Right cardiac atrium (tissue), 5 donors: Measurements from ENCODE around the gene CFAP46. TPM values are rescaled to one million over a fixed set of nuclear protein-coding genes. Genes with fewer than 3 reads are reported as not detected.
"Not testable (repeated sequence)": the region's sequence is repeated elsewhere in the genome, so short reads cannot be mapped to it uniquely, and the experiment has no call there.

ENCODE experiments used
- ATAC-seq, 2 donors: fragments of 200-7000 bp; cut with Tn5 transposase; one replicate each; pipeline versions ENCODE4 v1.8.0 to v1.9.1; 2020; ENCODE audit warnings: moderate library complexity in 2 of 2, mild to moderate bottlenecking in 1 of 2
- DNase-seq, 3 donors: peaks; one replicate each; pipeline ENCODE4 v3.0.0-alpha.2; 2020
- H3K27ac ChIP-seq: one replicate; pipeline ENCODE4 v1.5.1; 2013; ENCODE audit warnings: mild to moderate bottlenecking, low read length, control low read depth, moderate library complexity
- H3K27me3 ChIP-seq: one replicate; pipeline ENCODE4 v1.6.1; 2013; ENCODE audit not compliant: control insufficient read depth, insufficient read depth
- H3K4me1 ChIP-seq: one replicate; pipeline ENCODE4 v1.6.1; 2013; ENCODE audit warnings: low read length; ENCODE audit not compliant: control insufficient read depth, insufficient read depth
- H3K4me3 ChIP-seq: one replicate; pipeline ENCODE4 v1.5.1; 2013; ENCODE audit warnings: low read length, control low read depth
- H3K9me3 ChIP-seq: one replicate; pipeline ENCODE4 v1.6.1; 2013; ENCODE audit warnings: low read length; ENCODE audit not compliant: control insufficient read depth
- WGBS: extraction: QIAGEN DNeasy Blood & Tissue Kit; methylation state at CpG from one replicate; pipeline ENCODE4 v1.1.7; 2013; 5-methylcytosine and 5-hydroxymethylcytosine counted together
- intact Hi-C, 4 donors: fragments of 100-400 bp; cut with DNase I; formaldehyde crosslinking; loops; one replicate each; pipeline versions ENCODE4 v1.11.0 to v1.14.0; 2022 to 2023
- polyA plus RNA-seq: library from polyadenylated mRNA; stranded (reverse); fragments of 200-250 nt; gene quantifications from one replicate; pipeline ENCODE4 v1.2.3, GENCODE V29; 2013
- total RNA-seq, 4 donors: library from RNA; stranded (reverse); fragmentation: NEBNext Ultra II Directional; extraction: Animal tissue kit (Norgen Biotek cat#: 25700); gene quantifications; one replicate each; pipeline ENCODE4 v1.2.1, GENCODE V29; 2021
- donor health status: healthy with polysubstance abuse.
- donor health status: DM: no; HTN: yes; CAD: no.
- donor health status: DM: no; HTN: no; CAD: no.
- donor health status: DM: no; HTN: yes; CAD: no; lungs with severe emphysema.
- donor health status: DM: yes; HTN: yes; CAD: no.

Gene CFAP46
- total and polyA plus RNA-seq, 5 donors: 1.00 to 1.8 (median 1.6) TPM

- Histone ChIP-seq H3K4me3 (no peak overlapping the region), H3K4me1 (no peaks in the 10 kb centered on the region), H3K27me3 (no peaks in the 10 kb centered on the region), H3K9me3 (no peaks in the 10 kb centered on the region), H3K27ac (no peak overlapping the region)
- intact Hi-C loops: no loop called here
- WGBS: 86% methylated on average over 29 of the region's 29 CpGs
- DNase-seq (no peak), ATAC-seq (no peak)
Measured at GRCh38 chr10:132774181-132774901, 168.0 kb downstream of the CFAP46 start.

DNA sequence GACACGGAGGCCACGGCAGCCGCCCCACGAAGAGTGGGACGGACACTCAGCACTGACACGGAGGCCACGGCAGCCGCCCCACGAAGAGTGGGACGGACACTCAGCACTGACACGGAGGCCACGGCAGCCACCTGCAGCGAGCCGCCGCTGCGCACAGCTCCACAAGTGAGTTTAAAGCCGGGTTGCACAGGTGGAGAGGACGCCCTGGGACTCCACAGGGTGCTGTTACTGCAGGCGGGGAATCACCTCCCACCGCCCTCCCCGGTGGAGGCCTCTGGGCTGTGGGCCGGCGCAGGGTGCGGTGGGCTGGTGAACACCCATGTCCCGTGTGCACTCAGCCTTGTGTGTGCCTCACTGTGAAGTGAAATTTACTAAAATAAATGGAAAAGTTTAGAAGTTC lies 169.6 kb downstream of the CFAP46 start:
- H3K4me3 ChIP-seq, intact Hi-C loops, H3K9me3 ChIP-seq, ATAC-seq, H3K4me1 ChIP-seq, DNase-seq, H3K27ac ChIP-seq, H3K27me3 ChIP-seq: not testable (repeated sequence)
- 96% methylated on average over 19 of the region's 25 CpGs for WGBS

GRCh38 chr10:132770061-132771021 lies 172.0 kb downstream of the CFAP46 start:
- H3K4me1 ChIP-seq: no peaks in the 10 kb centered on the region
- no peaks in the 10 kb centered on the region for H3K9me3 ChIP-seq
- no peaks in the 10 kb centered on the region for H3K27me3 ChIP-seq
- ATAC-seq: no peak
- DNase-seq: no peak
- H3K27ac ChIP-seq: no peak overlapping the region
- no peak overlapping the region for H3K4me3 ChIP-seq
- WGBS: 97% methylated on average over 45 of the region's 45 CpGs
- intact Hi-C loops: no loop called here

DNA sequence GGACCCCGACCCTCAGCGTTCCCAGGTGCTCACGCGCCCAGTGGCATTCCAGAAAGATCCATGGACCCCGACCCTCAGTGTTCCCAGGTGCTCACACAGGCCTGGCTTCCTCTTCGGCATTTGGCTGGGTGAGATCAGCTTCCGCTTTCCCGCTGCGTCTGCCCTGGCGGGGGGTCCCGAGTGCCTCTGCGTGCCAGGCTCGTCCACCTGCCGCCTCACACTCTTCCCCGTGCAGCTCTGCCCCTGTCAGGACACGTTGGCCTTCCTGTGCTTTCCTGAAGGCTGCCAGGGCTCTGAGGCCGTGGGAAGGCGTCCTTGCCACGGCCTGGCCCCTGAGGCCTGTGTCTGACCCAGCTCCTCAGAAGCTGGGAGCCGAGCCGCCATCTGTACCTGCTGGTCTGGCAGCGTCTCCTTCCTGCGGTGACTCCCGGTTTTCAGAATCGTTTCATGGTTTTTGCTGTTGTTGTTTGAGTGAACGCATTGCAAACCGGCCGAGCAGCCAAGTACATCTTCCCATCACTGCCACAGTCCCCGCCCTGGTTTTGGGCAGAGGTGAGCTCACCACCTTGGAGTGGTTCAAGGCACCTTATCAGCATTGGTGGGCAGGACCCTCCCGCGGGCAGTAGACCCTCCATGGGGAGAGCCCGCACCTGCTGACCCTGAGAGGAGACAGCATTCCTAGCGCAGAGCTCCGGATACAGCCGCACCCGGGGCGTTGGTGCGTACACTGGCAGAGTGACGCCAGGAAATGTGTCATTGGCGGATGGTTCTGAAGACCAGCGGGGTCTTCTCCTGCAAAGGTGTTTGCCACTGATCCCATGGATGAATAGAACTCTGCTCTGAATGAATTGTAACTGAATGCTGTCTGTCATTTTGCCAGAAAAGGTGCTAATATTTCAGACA lies 173.8 kb downstream of the CFAP46 start:
- ATAC-seq (no peak), DNase-seq (no peak)
- Histone ChIP-seq H3K4me1 (no peaks in the 10 kb centered on the region), H3K27me3 (no peaks in the 10 kb centered on the region), H3K4me3 (no peak overlapping the region), H3K9me3 (no peaks in the 10 kb centered on the region), H3K27ac (no peak overlapping the region)
- WGBS: 98% methylated on average over 41 of the region's 41 CpGs
- intact Hi-C loops: no loop called here

GRCh38 chr10:132766291-132766690 lies 176.1 kb downstream of the CFAP46 start:
- no peak overlapping the region for H3K27ac ChIP-seq
- no peaks in the 10 kb centered on the region for H3K27me3 ChIP-seq
- intact Hi-C loops: no loop called here
- H3K9me3 ChIP-seq: no peaks in the 10 kb centered on the region
- no peak overlapping the region for H3K4me3 ChIP-seq
- 96% methylated on average over 13 of the region's 13 CpGs for WGBS
- H3K4me1 ChIP-seq: no peaks in the 10 kb centered on the region
- DNase-seq (no peak), ATAC-seq (no peak)

DNA sequence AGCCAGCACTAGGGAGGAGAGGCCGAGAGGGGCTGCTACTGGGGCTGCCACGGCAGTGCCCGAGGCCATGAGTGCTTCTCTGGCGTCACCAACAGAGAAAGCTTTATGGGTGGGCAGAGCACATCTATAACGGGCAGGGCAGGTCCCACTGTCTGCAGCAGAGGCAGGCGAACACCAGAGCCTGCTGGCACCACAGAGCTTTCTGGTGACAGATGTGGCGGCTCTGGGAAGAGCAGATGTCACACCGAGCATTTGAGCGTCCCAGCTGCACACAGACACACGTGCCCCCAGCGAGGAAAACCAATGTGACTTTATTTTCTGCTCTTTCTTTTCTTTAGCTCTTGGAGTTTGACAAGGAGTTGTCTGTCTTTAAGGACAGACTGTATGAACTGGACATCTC lies 176.9 kb downstream of the CFAP46 start:
- H3K27ac ChIP-seq: no peak overlapping the region
- intact Hi-C loops: no loop called here
- ATAC-seq: no peak
- H3K4me1 ChIP-seq: no peaks in the 10 kb centered on the region
- no peaks in the 10 kb centered on the region for H3K9me3 ChIP-seq
- no peak overlapping the region for H3K4me3 ChIP-seq
- H3K27me3 ChIP-seq: no peaks in the 10 kb centered on the region
- 90% methylated on average over 11 of the region's 11 CpGs for WGBS
- DNase-seq: no peak

GRCh38 chr10:132764108-132764507 lies 178.3 kb downstream of the CFAP46 start:
- Histone ChIP-seq H3K9me3 (no peaks in the 10 kb centered on the region), H3K4me1 (no peaks in the 10 kb centered on the region), H3K27me3 (no peaks in the 10 kb centered on the region), H3K27ac (no peak overlapping the region), H3K4me3 (no peak overlapping the region)
- ATAC-seq (no peak), DNase-seq (no peak)
- 89% methylated on average over 11 of the region's 11 CpGs for WGBS
- intact Hi-C loops: no loop called here

DNA sequence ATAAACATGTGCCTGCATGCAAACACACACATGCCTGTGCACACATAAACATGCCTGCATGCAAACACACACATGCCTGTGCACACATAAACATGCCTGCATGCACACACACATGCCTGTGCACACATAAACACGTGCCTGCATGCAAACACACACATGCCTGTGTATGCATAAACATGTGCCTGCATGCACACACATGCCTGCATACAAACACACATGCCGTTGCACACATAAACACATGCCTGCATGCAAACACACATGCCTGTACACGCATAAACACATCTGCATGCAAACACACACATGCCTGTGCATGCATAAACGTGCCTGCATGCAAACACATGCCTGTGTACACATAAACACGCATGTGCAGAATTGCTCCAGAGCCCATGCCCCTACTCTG lies 178.8 kb downstream of the CFAP46 start:
- H3K4me3 ChIP-seq: no peak overlapping the region
- no peak overlapping the region for H3K27ac ChIP-seq
- no peaks in the 10 kb centered on the region for H3K9me3 ChIP-seq
- WGBS: 95% methylated on average over 5 of the region's 5 CpGs
- no peaks in the 10 kb centered on the region for H3K27me3 ChIP-seq
- no peaks in the 10 kb centered on the region for H3K4me1 ChIP-seq
- no peak for ATAC-seq
- intact Hi-C loops: no loop called here
- DNase-seq: no peak

- Histone ChIP-seq H3K27me3 (no peaks in the 10 kb centered on the region), H3K4me3 (no peak overlapping the region), H3K27ac (no peak overlapping the region), H3K9me3 (no peaks in the 10 kb centered on the region), H3K4me1 (no peaks in the 10 kb centered on the region)
- intact Hi-C loops: no loop called here
- DNase-seq (no peak), ATAC-seq (no peak)
- 88% methylated on average over 6 of the region's 6 CpGs for WGBS
Measured at GRCh38 chr10:132762267-132762666, 180.1 kb downstream of the CFAP46 start.

DNA sequence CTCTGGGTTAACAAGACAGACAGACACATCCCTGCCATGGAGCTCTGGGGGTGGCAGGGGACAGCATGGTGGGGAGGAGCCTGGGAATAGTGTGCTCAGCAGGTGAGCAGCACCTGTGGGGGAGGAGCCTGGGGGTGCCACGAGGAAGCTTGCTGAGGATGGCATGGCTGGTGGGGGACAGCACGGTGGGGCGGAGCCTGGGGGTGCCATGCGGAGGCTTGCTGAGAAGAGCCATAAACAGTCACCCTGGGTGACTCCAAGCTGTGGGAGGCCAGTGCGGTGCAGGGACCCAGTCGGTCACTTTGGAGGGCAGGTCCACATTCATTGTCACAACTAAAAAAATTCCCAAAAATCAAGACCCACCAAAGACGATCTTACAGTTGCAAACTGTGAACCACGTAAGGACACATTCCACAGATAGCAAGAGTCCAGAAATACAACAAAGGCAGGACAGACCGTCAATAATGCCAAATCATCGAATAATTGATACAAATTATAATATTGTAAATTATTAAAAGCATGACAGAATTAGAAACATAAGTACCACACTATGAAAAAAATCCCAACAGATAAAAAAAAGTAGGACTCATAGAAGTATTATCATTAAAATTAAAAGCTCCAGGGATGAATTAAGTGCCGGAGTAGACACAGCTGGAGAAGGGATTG lies 180.8 kb downstream of the CFAP46 start:
- intact Hi-C loops: no loop called here
- 97% methylated on average over 11 of the region's 11 CpGs for WGBS
- Histone ChIP-seq H3K27ac (no peak overlapping the region), H3K27me3 (no peaks in the 10 kb centered on the region), H3K4me3 (no peak overlapping the region), H3K4me1 (no peaks in the 10 kb centered on the region), H3K9me3 (no peaks in the 10 kb centered on the region)
- ATAC-seq (no peak), DNase-seq (no peak)
